Activated naive CD4-positive, alpha-beta T cell treated with anti-CD3 and anti-CD28 coated beads, Interleukin-2, amount 50 U/mL, for 16 hours (primary cell): ENCODE results near the gene RCVRN.

Experiments
- DNase-seq: peaks from one replicate; pipeline ENCODE4 v3.0.0-alpha.2; 2020

Gene RCVRN

DNA sequence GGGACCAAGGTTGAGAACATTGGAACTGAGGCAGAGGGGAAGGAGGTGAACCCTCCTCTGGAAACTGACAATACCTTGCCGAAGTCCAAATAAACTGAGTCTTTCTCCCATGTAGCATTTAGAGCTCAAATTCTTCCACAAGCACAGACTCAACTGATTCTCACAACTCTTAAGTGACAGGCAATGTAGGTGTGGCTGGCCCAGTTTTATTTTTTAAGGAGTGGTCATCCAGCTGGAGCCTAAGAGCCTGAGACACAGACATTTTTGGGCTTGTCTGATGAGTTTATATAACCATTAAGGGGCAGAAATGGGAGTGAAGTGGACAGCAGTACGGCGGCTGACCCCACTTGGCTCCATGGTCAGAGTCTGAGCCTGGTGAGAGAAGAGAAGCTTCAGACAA, 10.8 kb downstream of the RCVRN start:
- DNase-seq, result no peak

DNA sequence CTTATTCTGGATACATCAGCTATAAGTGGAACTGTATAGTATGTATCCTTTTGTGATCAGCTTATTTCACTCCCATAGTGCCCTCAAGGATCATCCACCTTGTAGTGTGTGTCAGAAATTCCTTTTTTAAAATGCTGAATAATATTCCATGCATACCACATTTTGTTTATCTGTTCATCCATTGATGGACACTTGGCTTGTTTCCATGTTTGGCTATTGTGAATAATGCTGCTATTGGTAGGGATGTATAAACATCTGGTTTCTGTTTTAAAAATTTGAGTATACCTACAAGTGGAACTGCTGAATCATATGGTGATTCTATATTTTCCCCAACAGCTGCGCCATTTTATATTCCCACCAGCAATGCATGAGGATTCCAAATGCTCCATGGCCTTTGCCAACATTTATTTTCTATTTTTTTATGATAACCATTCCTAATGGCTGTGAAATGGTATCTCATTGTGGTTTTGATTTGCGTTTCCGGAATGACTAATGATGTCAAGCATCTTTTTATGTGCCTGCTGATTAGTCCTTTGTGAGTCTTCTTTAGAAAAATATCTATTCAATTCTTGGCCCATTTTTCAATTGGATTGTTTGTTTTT, 11.6 kb downstream of the RCVRN start:
- no peak for DNase-seq

DNA sequence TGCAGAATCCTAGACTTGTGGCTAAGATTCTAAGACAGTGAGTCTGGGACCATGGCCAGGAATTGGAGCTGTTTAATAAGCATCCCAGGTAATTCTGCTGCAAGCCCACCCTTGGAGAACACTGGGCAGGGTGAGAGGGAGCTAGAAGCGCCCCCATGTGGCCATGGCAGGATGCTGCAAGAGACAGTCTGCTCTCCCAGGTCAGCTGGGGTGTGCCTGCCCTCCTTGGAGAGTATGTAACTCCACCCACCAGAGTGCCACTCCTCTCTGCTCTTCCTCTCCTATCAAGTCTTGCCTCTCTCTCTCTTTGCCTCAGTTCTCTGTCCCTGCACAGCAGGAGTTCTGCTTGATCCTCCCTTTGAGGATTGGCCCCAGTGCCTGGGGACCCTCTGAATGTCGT, 14.9 kb downstream of the RCVRN start:
- no peak for DNase-seq

DNA sequence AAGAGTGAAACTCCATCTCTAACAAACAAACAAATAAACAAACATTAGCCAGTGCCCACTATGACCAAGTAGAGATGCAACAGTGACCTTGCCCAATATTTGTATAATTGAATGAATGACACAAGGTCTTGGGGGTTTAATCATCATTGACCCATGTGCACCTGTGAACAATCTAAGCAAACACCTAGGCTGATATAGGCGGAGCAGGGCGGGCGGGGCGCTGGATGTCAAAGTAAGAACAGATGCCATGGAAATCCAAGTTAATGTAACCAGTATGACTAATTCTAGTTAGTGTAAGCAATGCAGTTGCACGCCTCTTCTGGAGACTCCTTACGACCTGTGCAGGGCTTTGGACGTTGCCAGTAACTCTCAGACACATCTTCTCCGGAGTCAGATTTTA, 17.6 kb downstream of the RCVRN start:
- no peak for DNase-seq

DNA sequence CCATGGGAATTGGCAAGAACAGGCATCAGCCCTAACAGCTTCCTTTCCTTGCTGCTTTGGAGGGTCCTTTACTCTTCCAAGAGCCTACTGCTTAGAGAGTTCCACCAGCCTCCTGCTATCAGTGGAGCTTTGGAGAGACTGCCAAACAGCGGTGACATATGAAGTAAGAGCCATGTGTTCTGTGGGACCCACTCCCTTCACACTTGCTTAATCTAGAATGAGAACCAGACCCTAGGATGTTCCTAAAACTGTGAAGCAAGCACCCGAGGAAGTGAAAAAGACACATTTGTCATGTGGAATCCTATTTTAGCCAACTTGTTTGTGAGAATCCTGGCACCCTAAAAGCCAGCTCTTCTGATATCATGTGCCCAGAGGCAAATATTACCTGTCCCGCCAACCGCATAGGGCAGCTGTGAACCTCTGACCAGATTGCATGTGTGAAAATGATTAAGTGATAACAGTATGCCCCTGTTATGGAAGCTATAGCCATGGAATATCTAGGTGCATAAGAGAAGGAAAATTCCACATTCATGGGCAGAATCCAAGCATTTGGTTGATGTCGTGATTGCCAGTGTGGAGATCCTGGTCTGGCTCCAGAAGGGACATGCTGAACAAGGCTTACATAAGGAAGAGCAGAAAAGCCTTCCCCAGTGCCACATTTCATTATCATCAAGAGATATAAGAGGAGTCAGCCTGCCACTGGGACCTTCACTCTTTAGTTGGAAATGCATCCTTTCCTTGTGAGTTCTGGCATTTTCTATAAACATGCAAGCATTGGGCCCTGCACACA, 18.7 kb downstream of the RCVRN start:
- no peak for DNase-seq

DNA sequence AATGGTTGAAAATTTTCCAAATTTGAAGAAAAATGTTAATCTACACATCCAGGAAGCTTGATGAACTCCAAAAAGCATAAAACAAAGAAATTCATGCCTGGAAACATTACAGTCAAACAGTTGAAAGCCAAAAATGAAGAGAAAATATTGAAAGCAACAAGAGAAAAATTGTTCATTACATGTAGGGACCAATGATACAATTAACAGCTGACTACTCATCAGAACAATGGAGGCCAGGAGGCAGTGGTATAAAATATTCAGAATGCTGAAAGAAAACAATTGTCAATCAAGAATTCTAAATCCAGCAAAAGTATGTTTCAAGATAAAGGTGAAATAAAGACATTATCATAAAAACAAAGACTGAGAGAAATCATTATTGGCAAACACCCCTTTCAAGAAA, 21.6 kb downstream of the RCVRN start:
- no peak for DNase-seq

DNA sequence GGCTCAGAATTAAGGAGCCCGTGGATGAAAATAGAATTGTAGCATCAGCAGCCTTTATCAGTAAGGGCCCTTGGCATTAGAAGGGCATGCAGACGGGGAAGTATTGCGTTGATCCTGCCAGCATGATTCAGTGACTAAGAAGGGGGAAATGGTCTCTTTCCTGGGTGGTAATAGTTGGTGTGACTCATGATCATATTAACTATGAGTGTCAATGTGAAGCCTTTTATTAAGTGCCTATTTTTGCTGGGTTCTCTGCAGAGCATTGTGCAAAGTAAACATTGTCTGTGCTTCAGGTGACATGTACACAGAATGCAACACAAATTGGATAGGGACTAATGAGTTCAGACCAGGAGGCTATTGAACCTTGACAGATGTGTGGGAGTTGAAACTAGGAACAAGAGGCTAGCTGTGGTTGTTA, 24.5 kb downstream of the RCVRN start:
- DNase-seq, result no peak

DNA sequence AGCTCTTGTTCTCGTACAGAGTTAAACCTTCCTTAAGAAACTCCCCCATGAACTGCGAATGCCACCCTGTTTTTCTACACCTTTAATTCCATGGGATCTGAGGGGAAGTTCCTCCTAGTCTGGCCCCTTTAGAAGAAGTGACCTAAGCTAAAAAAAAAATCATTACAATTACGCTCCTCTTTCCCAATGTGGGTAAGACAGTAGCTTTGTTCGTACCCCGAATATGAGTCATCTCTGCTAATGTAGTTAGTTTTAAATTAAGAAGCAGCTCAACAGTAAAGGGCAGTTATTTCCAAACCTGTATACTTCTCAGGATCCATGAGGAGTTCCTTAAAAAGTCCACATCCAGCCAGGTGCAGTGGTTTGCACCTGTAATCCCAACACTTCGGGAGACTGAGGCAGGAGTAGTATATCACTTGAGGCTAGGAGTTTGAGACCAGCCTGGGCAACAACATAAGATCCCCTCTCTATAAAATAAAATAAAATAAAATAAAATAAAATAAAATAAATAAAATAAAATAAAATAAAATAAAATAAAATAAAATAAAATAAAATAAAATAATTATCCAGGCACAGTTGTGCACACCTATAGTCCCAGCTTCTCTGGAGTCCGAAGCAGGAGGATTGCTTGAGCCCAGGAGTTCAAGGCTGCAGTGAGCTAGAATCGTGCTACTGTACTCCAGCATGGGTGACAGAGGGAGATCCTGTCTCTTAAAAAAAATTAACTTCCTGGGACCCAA, 26.1 kb downstream of the RCVRN start:
- DNase-seq, result no peak

DNA sequence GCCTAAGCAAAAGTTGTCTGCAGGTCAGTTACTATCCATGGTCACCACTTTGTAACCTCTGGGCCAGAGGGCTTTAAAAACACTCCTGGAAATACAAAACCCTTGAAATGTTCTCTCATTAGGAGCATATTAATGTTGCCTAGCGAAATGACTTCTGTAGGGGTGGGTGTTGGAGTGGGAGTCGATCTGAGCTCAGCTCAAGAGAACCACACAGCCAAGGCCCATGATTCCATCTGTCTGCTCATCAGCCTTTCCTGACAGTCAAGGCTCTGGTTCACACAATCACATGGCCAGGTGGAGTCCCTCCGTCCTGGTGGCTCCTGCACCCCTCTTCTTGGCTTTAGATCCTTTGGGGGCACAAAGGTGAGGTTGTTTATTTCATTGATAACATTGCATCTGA, 26.7 kb downstream of the RCVRN start:
- DNase-seq, result no peak

DNA sequence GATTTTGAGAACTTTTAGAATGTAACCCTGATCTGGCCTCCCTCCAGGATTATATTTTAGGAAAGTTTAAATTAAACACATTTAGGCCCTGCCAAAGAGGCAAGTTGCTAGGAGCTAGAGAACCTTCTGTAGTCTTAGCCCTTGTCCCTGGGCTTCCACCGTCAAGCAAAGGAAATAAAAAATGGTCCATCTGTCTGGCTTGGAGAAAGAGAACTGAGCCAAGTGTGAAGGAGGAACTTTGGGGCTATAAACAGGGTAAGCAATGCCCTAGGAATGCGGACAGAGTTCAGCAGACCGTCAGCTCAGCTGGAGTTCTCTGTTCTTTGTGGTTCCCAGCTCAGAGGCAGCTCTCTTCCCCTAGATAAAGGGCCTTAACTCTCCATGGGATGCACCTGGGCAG, 29.6 kb downstream of the RCVRN start:
- no peak for DNase-seq

DNA sequence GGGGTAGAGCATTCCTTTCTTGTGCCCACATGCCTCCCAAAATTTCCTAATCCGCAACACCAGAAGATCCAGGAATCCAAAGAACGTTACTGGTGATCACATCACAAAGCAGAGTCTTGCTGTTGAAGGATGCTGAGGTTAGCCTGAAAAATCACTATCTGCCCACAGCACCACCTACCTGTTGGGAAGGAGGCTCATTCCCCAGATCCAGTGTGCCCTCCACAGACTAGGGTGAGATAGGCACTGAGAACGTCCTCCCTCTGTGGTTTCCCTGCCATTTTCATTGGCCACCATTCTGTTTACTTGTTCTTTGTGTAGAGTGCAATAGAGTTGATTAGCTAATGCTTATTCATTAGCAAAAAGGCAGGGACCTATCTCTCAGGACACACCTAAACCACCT, 30.3 kb downstream of the RCVRN start:
- no peak for DNase-seq

DNA sequence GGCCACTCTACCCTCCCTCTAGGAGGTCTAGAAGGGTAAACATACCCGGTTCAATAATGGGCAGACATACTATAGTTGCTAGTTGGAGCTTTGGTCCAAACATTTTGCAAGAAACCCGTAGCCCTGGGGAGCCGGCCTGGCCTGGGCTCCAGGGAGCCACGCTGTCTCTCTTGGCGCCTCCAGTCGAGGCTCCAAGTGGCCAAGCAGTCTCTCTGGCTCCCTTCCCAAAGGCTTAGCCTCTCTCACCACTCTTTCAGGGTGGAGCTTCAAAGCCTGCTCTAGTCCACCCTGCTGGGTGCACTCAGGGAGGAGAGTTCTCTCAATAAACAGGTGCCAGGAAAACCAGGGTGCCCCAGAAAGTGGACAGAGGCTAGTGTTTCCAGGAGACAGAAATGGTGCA, 32.2 kb downstream of the RCVRN start:
- DNase-seq, result no peak

DNA sequence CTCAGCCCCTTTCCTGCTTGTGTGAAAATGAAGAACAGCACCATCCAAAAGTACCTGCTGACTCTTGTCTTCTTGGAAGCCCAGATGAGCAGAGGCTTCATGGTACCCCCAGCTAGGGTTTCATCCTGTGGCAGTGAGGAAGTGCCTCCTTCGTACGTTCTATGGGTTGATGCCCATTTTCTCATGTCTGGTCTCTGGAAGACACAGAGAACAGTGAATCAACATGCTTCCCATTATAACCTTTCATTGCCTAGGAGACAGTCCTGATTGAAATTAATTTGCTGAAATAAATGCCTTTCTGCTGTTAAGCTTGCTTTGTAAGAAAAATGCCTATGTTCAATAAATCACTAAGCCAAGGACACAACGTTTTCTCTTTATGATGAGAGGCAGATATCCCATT, 36.5 kb downstream of the RCVRN start:
- no peak for DNase-seq

DNA sequence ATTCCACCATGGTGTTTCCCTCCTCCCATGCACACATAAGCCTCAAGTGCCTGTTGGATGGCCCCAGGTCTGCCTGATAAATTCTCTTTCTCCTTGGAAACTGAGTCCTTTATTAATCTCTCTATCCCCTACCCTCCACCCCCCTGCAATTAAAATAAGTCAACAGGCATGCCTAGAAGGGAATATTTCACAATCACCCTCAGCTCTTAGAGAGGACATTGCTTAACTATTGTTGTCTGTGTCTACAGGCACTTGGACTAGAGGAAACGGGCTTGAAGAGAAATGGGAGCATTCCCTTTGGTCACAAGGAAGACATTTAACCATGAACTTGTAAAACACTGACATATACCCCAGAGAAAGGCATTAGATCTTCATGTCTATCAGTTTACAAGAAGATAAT, 39.5 kb downstream of the RCVRN start:
- DNase-seq, result no peak

DNA sequence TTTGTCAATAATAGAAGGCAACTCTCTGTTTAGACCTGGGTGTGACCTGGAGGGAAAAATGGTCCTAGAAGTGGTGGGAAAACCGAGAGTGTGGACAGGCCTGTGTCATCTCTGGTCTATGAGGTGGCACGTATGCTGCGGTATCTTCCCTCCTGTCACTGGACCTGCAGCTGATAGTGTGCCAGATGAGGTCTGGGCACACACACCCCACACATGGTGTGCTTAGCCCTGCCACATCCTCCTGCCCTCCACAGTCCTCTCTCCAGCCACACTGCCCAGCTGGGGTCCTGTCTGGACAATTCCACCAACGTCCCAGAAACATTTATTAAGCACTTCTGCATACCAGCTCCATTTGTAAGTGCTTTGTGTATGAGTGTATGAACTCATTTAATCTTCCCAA, 42.1 kb downstream of the RCVRN start:
- DNase-seq, result no peak

DNA sequence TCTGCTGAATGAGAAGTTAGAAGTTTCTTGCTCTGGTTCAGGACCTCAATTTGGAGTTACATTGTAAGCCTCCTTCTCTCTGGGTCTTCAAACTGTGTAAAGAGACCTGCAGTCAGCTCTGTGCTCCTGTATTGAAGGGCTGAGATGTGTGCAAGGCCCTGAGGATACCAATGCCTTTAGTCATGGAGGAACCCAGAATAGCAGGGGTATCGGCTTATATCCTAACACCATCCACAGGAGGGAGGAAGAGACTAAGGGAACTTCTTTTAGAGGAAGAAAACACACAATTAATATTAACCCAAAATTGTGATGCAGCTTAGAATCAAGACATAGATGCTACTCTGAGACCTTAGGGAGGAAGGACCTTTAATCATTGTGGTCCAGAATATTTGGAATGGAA, 42.9 kb downstream of the RCVRN start:
- no peak for DNase-seq

DNA sequence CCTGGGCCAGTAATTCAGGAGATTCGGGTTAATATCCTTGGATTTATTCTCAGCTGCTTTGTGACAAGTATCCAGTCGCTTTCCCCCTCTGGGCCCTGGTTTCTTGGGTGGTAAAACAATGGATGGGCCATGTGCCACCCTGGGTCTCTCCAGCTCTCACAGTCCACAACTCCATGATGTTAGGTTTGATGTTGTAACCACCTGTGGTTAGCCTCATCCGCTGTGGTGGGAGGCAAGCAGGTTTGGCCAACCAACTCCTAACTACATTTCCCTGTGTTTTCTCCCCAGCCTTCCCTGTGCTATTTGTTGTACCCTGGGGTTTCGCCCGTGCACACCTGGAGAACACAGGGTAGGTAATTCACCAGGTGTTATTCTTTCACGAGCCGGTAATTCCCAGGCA, 44.2 kb downstream of the RCVRN start:
- no peak for DNase-seq

DNA sequence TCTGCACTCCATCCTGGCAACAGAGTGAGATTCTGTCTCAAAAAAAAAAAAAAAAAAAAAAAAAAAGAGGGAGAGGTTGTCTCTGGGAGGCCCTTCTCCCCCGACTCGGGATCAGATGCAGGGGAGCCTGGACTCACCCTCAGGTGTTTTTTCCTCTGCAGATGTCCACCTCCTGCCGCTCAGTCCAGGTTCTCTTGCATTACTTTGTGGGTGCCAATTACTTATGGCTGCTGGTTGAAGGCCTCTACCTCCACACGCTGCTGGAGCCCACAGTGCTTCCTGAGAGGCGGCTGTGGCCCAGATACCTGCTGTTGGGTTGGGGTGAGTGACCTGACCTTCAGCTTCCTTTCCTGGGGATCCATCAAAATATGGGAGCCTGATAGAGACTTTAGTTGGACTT, 45.3 kb downstream of the RCVRN start:
- DNase-seq, result no peak

DNA sequence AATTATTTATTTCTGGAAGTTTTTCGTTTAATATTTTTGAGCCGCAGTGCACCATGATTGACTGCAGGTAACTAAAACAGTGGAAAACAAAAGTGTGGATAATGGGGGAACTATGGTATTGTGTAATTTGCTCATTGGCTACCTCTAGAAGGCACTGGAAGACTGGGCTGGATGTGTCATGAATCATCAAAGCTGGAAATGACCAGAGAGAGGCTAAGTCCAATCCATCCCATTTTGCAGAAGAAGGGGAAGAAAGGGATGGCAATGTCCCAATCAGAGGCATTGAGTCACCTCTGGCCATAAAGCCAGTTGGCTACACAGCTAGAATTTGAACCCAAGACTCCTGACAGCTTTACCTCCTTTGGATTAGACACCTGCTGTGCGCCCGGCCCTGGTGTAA, 50.0 kb downstream of the RCVRN start:
- no peak for DNase-seq

DNA sequence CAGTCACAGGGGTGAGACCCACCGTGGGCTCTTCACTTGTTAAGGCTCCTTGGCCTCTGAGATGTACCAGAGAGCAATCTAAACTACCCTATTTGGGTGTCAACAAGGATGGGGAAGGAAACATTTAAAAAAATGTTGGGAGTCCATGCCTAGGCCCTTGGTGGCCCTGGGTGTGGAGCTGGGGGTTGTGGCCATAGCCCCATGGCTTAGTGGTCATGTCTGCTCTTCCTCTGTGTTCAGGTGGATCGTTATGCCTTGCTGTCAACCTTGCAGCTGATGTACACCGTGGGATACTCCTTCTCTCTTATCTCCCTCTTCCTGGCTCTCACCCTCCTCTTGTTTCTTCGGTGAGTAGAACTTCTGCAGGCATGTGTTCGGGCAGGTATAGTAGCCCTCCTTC, 50.8 kb downstream of the RCVRN start:
- DNase-seq, result no peak

DNA sequence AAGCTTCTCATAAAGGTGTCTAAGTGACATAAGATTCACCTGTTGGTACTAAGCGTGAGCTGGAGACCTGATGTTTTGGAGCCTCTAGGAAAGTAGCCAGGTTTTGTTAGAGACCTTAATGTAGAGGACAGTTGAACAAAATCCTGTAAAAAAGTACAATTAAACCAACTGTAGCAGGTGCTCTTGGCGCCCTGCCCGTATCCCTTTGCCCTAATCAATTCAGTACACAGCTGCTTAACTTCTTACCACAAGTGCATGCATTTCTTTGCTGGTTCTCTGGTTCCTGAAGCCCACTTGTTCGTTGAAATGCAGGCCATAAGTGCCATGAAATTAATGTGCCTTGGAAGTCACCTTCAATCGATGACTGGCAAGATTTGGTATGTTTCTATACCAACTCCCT, 54.9 kb downstream of the RCVRN start:
- DNase-seq, result no peak
